KBM-7 (cell line): ENCODE results near the gene PILRA.
"Not testable (repeated sequence)": the region's sequence is repeated elsewhere in the genome, so short reads cannot be mapped to it uniquely, and the experiment has no call there.

ENCODE experiments used
- DNase-seq: peaks from one replicate; pipeline ENCODE4 v3.0.0-alpha.2; 2015
- in situ Hi-C: fragments of 300-500 bp; cut with MboI; formaldehyde crosslinking; loops from 2 replicates; pipeline ENCODE4 v1.14.3; 2020; ENCODE audit warnings: low sequenced_read_pairs, low pct_unique_long_range_greater_than_20kb, mixed read lengths

PILRA gene

GRCh38 chr7:100444311-100445278 lies 71.3 kb downstream of the PILRA start:
- in situ Hi-C loops, result no loop called here

GRCh38 chr7:100446040-100446439 lies 72.8 kb downstream of the PILRA start:
- DNase-seq, result no peak
- in situ Hi-C loops, result no loop called here

More at GRCh38 chr7:100444311-100445278, 71.3 kb downstream of the PILRA start:
- DNase-seq, result peak; percentile 68

- in situ Hi-C loops, DNase-seq: not testable (repeated sequence)
These were observed 74.1 kb downstream of the PILRA start for GRCh38 chr7:100447363-100447762.

DNA sequence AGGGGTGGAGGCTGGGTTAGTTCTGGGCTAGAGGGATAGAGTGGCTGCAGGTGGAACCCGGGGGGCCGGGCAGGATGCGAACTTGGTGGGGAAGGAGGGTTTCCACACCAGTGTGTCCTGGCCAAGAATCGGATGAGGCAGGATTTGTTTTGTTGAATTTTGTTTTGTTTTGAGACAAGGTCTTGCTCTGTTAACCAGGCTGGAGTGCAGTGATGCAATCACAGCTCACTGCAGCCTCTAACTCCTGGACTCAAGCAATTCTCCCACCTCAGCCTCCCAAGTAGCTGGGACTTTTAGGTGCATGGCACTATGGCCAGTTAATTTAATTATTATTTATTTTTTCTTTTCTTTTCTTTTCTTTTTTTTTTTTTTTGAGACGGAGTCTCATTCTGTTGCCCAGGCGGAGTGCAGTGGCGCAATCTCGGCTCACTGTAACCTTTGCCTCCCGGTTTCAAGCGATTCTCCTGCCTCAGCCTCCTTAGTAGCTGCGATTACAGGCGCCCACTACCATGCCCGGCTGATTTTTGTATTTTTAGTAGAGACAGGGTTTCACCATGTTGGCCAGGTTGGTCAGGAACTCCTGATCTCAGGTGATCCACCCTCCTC lies 76.0 kb downstream of the PILRA start:
- in situ Hi-C loops, result no loop called here
- no peak for DNase-seq
